GM18870 (cell line): ENCODE measurements around the gene RAMP3.
"Not testable (repeated sequence)": the region's sequence is repeated elsewhere in the genome, so short reads cannot be mapped to it uniquely, and the experiment has no call there.

Experiments used
- ATAC-seq: cut with Tn5 transposase; IDR thresholded peaks from one replicate; pipeline ENCODE4 v1.9.1; 2021; ENCODE audit warnings: moderate library complexity; ENCODE audit not compliant: unreplicated experiment

RAMP3 gene

GRCh38 chr7:45157653-45158401, at the start of gene RAMP3:
RAMP3 (plus strand) TSS chr7:45157791; CDS start chr7:45157829, 38 bp downstream.
- ATAC-seq: no peak

DNA sequence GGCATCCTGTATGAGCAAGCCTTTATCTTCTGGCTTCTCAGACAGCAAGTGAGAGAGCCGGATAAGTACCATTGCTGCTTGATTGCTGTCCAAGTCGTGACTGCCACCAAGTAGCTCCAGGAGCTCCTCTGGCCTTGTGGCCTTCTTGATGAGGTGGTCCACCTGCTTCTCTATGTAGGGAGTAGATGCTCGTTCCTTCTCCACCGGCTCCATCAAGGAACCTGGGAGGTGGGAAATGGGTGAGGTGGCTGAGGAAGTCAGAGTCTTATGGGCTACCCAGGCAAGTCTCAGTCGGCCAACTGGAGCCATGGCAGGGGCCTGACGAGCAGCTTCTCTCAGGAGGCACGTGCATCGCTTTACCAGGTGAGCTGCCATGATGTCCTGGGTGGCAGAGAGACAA, 48.7 kb upstream of the RAMP3 start:
- no peak for ATAC-seq

DNA sequence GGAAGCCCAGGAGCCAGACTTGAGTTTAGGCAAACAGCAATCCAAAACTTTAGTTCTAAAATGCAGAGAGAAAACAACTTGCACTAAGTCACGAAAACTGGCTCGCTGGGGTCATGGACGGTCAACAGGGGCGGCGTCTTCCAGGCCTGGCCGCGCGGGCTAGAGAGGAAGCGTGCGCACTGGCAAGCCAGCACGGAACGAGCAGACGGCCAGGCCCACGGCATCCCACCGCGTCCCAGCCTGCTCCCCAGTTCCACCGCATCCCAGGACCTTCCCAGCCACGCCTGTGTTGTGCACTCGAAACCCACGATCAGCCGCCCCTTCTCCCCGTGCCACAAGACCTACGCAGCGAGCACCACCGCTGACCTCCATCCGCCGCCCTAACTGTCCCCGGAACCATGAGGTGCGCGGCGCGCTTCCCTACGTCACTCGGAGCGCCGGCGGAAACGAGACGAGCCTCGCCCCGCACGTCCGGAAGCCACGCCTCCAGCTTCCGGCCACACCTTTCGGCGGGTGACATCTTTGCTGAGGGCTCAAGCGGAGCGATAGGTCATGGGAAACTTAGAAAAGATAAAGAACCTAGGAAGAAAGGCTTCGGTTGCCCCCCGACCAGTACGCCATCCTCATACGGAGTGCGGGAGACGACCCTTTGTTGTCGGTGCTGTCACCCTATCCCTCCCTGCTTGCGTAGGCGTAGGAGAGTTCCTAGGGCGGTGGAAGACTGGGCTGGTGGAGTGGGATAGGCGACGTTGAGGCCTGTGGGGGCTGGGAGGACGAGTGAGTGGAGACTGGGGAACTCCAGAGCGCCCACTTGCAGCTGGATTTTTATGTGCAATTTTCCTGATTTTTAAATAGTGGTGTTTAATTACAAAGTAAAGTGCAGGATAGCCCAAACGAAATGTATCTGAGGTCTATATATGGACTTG, 46.0 kb upstream of the RAMP3 start, which contains the start of gene TBRG4:
TSS of gene TBRG4 (minus strand) at position 400 of the 926 bp plus-strand sequence. CDS start 2,460 bp downstream, outside the sequence.
- ATAC-seq: peak; percentile 88

DNA sequence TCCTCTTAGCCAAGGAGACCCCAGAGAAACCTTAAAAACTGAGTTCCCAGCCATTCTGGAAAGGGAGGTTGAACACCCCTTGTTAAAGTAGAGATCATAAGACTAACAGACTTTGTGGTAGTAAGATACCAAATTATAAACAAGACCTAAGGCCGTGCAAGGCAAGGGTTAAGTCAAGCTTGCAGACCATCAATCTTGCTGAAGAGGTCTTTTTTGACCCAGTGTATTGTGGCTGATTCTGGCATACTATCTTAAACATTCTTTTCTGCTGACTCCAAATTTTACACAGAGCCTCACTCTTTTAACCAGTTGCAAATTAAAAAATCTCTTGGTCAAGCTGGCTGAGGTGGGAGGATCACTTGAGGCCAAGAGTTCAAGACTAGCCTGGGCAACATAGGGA, 44.9 kb upstream of the RAMP3 start:
- no peak for ATAC-seq

- not testable (repeated sequence) for ATAC-seq
Measured at GRCh38 chr7:45114257-45114656, 43.3 kb upstream of the RAMP3 start.

DNA sequence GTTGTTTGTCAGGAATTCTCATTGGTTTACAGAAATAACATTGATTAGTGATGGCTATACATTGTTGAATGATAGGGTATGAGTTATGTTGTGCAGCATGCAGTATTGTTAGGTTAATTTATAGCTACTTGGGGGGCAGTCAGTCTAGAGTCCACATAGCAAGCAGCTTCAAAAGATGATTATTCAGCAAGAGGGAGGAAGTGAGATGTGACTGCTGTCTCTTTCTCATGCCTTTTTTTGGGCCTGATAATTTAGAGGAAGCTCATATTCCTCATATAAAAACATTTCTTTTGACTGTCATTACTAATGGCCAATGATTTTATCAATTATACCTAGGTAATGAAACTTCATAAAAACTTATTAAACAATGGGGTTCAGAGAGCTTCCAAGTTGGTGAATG, 42.7 kb upstream of the RAMP3 start:
- ATAC-seq: no peak

DNA sequence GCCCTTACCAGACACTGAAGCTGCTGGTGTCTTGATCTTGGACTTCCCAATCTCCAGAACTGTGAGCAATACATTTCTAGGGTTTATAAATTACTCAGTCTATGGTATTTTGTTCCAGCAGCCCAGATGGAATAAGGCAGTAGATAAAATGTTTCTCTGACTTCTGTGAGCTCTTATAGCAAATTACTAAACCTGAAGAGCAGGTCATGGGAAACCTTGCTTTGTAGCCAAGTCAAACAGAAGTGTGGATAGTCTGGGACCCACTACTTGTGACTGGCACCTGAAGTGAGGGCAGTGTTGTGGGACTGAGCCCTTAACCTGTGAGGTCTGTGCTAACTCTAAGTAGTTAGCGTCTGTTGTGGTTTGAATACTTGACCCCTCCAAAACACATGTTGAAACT, 41.5 kb upstream of the RAMP3 start:
- ATAC-seq: no peak

DNA sequence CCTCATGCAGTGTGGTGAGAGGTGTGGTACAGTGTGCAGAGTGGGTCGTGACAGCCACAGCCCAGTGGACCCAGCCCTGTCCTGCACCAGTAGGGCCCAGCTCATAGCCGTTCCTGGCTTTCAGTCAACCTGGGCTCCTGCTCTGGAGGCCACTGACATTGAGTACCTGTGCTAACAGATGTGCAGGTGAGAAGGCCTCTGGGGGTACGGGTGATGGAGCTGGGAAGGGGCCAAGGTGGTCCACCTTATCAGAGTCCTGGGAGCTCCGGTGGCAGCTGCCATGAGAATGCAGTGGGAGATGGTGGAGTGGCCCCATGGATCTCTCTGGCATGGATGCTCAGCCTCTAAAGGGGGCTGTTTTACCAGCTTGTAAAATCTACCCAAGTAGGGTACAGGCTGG, 40.0 kb upstream of the RAMP3 start:
- ATAC-seq: no peak

DNA sequence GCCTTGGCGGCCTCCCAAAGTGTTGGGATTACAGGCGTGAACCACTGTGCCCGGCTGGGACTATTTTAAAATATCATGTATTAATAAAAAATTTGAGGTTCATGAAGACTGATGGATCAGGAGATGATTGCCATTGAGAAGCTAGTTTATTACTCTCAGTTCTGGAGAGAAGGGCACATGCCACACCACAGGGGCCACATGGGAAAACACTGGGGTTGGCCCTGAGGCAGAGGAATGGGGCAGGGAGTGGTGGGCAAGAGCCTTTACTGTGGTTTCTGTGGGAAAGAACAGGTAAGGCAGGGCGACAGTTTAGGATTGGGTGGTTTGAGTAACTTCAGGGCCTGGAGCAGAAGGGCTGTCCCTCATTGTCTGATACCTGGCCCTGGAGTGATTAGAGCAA, 39.3 kb upstream of the RAMP3 start:
- ATAC-seq: no peak

GRCh38 chr7:45118889-45119331, 38.7 kb upstream of the RAMP3 start:
- no peak for ATAC-seq

GRCh38 chr7:45119550-45119949, 38.0 kb upstream of the RAMP3 start:
- ATAC-seq: no peak

DNA sequence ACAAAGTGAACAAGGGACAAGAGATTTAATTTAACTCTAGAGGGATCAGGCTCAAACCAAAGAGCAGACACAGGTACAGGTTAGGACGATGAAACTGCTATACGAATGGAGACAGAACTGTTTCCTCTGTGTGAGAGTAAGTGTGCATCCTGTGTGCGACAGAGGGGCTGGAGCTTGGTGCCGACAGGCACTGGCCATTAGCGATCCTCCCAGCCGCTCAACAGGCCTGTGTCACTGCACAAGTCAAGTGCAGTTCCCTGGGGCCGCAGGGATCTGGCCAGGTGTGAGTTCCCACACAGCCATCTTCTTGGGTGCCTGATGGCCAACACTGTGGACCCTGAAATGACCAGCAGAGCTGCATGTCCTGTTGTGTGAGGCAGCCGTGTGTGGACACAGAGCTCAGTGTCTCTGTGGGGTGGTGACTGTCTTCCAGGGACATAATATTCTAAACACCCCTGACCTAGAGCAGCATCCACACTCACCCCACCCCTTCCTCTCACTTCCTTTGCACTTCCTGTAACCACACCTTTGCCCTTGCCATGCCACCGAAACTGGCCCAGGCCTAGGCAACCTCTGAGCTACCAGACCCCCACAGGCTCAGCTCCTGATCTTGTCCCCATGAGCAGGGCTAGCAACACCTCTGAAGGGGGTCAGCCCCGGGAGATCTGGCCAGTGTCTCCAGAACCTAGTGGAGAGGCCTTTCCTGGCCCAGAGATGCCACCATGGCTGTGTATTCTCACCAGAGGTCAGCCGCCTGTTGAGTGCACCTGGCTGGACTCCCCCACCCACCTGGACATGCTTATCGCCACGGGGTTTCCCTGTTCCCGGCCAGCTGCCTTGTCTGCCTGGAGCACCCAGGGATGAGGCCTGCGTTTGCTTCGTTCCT, 34.4 kb upstream of the RAMP3 start:
- ATAC-seq: no peak

GRCh38 chr7:45123913-45124710, 33.5 kb upstream of the RAMP3 start:
- no peak for ATAC-seq

DNA sequence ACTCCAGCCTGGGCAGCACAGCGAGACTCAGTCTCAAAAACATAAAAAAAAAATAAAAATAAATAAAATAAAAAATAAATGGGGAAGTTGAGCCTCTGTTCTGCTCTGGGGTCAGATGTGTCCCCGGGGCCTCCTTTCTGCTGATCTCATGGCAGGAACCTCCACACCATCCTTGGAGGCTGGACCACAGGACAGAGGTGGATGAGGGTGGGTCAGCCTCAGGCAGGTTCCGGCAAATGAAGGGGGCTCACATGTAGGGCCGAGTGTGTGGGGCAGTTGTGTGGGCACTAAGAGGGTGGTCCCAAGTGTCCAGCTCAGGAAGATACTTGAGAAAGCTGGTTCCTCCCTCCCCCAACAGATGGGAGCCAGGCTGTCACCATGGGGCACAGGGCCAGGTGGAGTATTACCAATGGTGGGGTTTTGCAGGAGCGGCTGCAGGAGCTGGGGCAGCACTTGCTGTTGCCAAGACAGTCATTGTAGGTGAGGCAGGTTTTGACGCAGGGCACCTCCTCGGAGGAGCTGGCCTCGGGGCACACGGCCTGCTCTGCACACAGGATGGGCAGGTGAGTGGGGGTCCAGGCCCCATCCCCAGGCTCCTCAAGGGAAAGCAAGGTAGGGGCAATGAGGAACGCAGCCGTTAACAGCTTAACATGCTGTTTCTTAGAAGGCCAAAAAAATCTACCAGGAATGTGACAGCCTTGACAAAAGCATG, 32.2 kb upstream of the RAMP3 start:
- ATAC-seq: no peak

DNA sequence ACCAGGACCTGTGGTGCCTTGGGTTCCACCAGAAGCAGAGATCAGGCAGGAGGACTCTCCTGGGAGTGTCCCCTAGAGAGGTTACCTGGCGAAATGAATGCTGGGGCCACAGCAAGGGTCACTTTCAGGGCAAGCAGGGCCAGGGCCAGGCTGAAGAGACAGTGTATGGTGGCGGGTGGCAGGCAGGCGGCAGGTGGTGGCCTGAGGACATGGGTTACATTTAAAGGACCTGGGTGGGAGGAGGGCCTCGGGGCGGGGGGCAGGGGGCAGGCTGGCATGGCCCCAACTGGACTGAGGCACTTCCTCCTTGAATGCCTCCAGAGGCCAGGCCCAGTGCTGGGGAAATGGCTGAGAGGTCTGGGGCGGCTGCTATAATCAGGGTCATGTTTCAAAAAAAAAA, 31.4 kb upstream of the RAMP3 start:
- no peak for ATAC-seq

DNA sequence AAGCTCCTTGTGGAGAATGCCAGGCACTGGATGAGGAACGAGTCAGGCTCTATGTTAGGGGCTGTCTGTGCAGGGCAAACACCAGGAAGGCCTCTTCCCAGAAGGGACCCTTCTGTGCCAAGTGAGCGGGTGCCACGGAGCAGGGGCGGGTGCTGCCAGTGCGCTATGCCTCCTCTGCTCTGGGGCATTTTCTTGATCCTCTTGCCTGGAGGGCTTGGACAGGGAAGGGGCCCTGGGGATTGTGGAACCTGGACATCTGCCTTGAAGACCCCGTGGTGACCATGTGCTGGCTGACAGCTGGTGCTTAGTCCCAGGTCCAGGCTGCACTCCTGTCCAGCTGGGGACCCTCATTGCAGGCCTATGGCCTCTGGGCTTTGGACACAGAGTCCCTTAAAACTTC, 30.7 kb upstream of the RAMP3 start:
- ATAC-seq: no peak

DNA sequence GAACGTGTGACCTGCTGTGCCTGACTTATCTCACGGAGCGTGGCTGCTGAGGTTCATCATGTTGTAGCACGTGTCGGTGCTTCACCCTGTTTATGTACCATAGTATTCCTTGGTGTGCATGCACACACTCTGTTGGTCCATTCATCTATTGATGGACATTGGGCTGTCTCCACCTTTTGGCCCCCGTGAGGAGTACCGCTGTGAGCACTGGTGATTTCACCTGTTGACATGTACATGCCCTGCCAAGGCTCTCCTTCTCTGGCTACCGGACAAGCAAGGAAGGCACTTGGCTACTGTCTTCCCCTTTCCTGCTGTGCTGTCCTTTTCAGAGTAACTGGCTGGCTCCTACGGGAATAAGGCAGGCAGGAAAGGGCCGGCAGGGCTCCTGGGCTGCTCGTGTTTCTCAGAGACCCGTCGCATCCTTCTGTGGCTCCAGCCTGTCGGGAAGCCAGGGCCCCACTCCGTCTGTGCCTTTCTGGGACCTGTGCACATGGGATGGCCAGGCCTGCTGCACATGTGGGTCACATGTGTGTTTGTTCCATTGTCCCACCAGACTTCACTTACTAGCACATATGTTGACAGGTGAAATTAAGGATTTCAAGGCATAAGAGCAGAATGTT, 28.3 kb upstream of the RAMP3 start:
- ATAC-seq: no peak

DNA sequence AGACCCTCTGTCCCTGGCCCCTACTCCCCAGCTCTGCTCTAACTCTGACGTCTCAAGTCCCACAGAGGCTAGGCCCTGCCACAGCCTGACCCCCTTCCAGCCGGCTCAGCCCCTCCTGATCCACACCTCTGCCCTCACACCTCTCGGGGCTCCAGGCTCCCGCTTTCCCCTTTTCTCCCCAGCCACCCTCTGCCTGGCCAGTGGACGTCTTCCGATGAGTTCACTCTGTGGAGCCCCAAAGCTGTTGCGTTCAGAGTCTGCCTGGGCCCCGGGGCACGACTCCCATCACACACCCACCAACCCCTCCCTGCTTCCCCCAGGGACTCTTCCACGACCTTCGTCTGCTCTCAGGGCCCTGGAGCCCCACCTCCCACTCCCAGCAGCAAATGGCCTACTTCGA, 27.7 kb upstream of the RAMP3 start:
- no peak for ATAC-seq

GRCh38 chr7:45130910-45131309, 26.7 kb upstream of the RAMP3 start:
- no peak for ATAC-seq
